ENCODE measurements around the gene INTS2. TPM values are rescaled to one million over a fixed set of nuclear protein-coding genes. Genes with fewer than 3 reads are reported as not detected.

INTS2 gene
- total and polyA plus RNA-seq, 10 donors: 2.1 to 20.0 (median 15.3) TPM

DNA sequence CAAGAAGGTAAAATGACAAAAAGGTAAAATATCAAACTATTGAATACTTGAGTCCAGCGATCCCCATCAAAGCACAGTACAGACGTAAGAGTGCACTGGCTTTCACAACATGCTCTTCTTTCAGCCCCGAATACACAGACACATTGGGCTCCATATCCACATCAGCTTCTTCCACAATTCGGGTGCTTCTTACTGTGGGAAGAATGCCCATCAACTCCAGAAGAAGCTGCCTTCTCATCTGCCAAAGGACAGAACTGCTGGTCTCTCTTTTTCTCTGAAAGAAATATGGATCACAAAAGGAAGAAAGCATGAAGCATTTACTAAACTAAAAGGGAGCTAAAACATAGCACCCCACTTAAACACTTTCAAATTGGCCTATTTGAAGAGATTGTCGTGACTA, 20.4 kb downstream of the INTS2 start:
- no peaks in the 10 kb centered on the region for H3K9me3 ChIP-seq
- peaks cover 0 to 11% (median 0%) of the 10 kb centered on the region in 6 donors for H3K4me1 ChIP-seq
- no peak overlapping the region for H3K27ac ChIP-seq
- intact Hi-C loops (cut with DNase I; ENCODE audit: low total_unique reads): no loop called here
- no peaks in the 10 kb centered on the region for H3K27me3 ChIP-seq (replicated peaks in 1 of 7)
- WGBS, 5 donors: 90 to 98% (median 94%) methylated on average over 5 of the region's 5 CpGs
- H3K4me3 ChIP-seq: no peak overlapping the region
- peaks cover 0 to 98% (median 64%) of the 10 kb centered on the region in 6 donors for H3K36me3 ChIP-seq
- DNase-seq: no peak
- TF ChIP-seq POLR2A (IDR thresholded peaks at IDR 0.05) (no peak), POLR2AphosphoS5 (IDR thresholded peaks at IDR 0.05) (no peak)
- TF ChIP-seq, protein P1, sequence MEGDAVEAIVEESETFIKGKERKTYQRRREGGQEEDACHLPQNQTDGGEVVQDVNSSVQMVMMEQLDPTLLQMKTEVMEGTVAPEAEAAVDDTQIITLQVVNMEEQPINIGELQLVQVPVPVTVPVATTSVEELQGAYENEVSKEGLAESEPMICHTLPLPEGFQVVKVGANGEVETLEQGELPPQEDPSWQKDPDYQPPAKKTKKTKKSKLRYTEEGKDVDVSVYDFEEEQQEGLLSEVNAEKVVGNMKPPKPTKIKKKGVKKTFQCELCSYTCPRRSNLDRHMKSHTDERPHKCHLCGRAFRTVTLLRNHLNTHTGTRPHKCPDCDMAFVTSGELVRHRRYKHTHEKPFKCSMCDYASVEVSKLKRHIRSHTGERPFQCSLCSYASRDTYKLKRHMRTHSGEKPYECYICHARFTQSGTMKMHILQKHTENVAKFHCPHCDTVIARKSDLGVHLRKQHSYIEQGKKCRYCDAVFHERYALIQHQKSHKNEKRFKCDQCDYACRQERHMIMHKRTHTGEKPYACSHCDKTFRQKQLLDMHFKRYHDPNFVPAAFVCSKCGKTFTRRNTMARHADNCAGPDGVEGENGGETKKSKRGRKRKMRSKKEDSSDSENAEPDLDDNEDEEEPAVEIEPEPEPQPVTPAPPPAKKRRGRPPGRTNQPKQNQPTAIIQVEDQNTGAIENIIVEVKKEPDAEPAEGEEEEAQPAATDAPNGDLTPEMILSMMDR (IDR thresholded peaks at IDR 0.05 in 8 of 11, conservative IDR thresholded peaks at IDR 0.05 in 3 of 11): no peak

DNA sequence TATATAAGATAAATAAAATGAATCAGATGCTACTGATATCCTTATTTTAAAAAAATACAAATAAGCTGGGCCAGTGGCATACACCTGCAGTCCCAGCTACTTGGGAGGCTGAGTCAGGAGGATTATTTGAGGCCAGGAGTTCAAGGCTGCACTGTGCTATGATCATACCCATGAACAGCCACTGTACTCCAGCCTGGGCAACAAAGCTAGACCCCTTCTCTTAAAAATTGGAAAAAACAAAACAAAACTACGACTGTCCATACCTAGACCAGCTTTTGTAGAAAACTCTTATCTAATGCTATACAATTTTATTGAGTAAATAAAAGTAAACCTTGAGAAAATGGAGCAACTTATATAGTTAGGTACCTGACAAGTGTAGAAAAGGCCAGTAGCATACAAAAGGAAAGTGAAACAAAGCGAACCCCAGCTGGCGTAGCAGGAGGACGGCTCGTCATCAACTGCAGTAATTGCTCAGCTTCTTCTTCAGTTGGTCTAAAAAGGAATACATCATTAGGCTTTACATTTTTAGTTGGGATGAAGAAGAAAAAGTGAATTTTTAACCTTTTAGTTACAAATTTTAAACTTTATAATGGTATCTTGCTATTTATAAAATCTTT, 23.6 kb downstream of the INTS2 start:
- TF ChIP-seq POLR2A (IDR thresholded peaks at IDR 0.05): no peak
- no peak for TF ChIP-seq POLR2AphosphoS5 (IDR thresholded peaks at IDR 0.05)
- TF ChIP-seq, protein P1 (IDR thresholded peaks at IDR 0.05 in 8 of 11, conservative IDR thresholded peaks at IDR 0.05 in 3 of 11): no peak
- intact Hi-C loops (cut with DNase I; ENCODE audit: low total_unique reads): no loop called here
- Histone ChIP-seq H3K27me3 (replicated peaks in 1 of 7) (no peaks in the 10 kb centered on the region), H3K36me3 (peaks cover 0 to 97% (median 51%) of the 10 kb centered on the region in 6 donors), H3K27ac (peak overlapping the region in 7 of 8 donors; percentile 2 to 71 (median 61)), H3K4me3 (peak overlapping the region in 2 of 8 donors; percentile 11 to 50), H3K4me1 (peaks cover 0 to 11% (median 0%) of the 10 kb centered on the region in 6 donors), H3K9me3 (no peaks in the 10 kb centered on the region)
- no peak for DNase-seq
- WGBS, 5 donors: 67 to 80% (median 74%) methylated on average over 5 of the region's 5 CpGs

DNA sequence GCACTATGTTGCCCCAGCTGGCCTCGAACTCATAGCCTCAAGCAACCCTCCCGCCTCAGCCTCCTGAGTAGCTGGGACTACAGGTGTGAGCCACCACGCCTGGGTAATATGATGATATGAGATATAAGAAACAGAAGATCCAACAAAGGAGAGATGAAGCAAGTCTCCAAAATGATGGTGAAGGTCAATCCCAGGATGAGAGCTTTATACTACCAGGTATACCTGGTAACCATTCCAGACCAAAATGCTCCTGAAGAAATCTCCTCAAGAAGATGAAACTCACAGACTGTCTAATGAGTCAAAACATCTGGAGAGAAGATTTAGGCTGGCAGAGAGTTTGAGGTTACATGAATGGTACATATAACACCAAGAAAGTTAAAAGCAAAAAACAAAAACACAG, 24.5 kb downstream of the INTS2 start:
- intact Hi-C loops (cut with DNase I; ENCODE audit: low total_unique reads): no loop called here
- H3K4me3 ChIP-seq: no peak overlapping the region
- no peak for TF ChIP-seq POLR2AphosphoS5 (IDR thresholded peaks at IDR 0.05)
- TF ChIP-seq, protein P1 (IDR thresholded peaks at IDR 0.05 in 8 of 11, conservative IDR thresholded peaks at IDR 0.05 in 3 of 11): no peak
- TF ChIP-seq POLR2A (IDR thresholded peaks at IDR 0.05): no peak
- no peaks in the 10 kb centered on the region for H3K27me3 ChIP-seq (replicated peaks in 1 of 7)
- peaks cover 0 to 97% (median 49%) of the 10 kb centered on the region in 6 donors for H3K36me3 ChIP-seq
- 93 to 99% (median 96%) methylated on average over 3 of the region's 3 CpGs for WGBS, 5 donors
- H3K4me1 ChIP-seq: peaks cover 0 to 11% (median 0%) of the 10 kb centered on the region in 6 donors
- no peaks in the 10 kb centered on the region for H3K9me3 ChIP-seq
- no peak overlapping the region for H3K27ac ChIP-seq
- DNase-seq: no peak

DNA sequence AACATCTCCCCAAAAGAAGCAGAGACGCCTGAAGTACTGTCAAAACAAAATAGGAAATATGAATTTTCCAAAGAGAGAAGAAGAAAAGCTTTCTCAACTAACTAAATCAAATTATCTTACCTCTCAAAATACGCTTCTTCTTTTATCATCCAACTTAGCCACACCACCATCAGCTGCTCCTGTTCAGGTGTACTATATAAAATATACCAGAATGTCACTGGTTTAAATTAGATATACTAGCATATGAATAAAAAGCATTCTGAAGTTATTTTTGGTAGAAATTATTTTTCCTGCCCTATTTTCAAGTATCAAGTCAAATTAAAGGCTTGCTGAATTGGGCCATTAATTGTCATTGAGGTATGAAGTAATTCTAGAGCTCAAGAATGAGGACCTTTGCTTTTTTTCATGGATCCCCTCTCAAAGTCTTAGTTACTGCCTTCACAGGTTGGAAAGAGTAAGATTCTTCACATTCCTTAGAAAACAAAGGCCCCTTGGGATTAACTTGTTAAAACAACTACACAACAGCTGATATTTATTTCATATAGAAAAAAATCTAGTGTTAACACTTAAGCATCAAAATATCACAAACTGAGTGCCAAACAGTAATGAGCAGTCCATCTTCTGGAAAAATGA, 30.1 kb downstream of the INTS2 start:
- H3K4me1 ChIP-seq: no peaks in the 10 kb centered on the region
- H3K36me3 ChIP-seq: peaks cover 0 to 99% (median 52%) of the 10 kb centered on the region in 6 donors
- no peak for DNase-seq
- H3K27ac ChIP-seq: no peak overlapping the region
- no peaks in the 10 kb centered on the region for H3K27me3 ChIP-seq (replicated peaks in 1 of 7)
- TF ChIP-seq, protein P1 (IDR thresholded peaks at IDR 0.05 in 8 of 11, conservative IDR thresholded peaks at IDR 0.05 in 3 of 11): no peak
- intact Hi-C loops (cut with DNase I; ENCODE audit: low total_unique reads): no loop called here
- no peak overlapping the region for H3K4me3 ChIP-seq
- no peaks in the 10 kb centered on the region for H3K9me3 ChIP-seq
- WGBS, 5 donors: 88 to 98% (median 96%) methylated on average over 2 of the region's 2 CpGs

All from spleen (tissue), 11 donors.